ES-I3 (cell line): ENCODE measurements around the gene LOXL4.

Source experiments
- H3K36me3 ChIP-seq: 2 replicates; pipeline ENCODE4 v1.6.1; 2013; ENCODE audit warnings: mild to moderate bottlenecking, low read length, control low read depth, moderate library complexity; ENCODE audit not compliant: insufficient read depth
- H3K4me1 ChIP-seq: 2 replicates; pipeline ENCODE4 v1.6.1; 2013; ENCODE audit warnings: mild to moderate bottlenecking, control low read depth, low read length; ENCODE audit not compliant: insufficient read depth
- H3K9ac ChIP-seq: 2 replicates; pipeline ENCODE4 v1.6.1; 2013; ENCODE audit warnings: low read depth, mild to moderate bottlenecking, low read length, moderate library complexity
- H3K9me3 ChIP-seq: 2 replicates; pipeline ENCODE4 v1.6.1; 2013; ENCODE audit warnings: mild to moderate bottlenecking, low read length, moderate library complexity; ENCODE audit not compliant: control insufficient read depth, insufficient read depth

The LOXL4 gene

DNA sequence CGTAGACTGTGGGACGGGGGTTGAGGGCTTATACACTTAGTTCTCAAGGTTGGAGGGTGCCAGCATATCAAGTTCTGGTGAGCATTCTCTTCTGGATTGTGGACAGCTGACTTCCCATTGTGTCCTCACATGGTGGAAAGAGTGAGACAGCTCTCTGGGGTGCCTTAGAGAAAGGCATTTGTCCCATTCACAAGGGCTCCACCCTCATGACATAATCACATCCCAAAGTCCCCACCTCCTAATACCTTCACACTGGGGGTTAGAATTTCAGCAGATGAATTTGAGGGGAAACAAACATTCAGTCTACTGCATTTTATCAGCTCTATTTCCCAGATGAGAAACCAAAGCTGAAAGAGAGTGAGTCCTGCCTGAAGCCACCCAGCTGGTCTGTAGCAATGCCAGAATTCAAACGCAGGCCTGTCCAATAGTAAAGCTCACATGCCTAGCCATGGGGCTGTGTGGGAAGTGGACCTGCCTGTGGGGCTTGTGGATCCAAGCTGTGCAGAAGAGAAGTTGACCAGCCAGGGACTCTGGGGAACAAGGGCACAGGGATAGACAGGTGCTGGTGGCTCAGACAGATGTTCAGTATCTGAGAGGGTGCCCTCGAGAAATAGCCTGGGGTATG, 34.9 kb upstream of the LOXL4 start:
- H3K9me3 ChIP-seq = no peaks in the 10 kb centered on the region
- H3K9ac ChIP-seq = no peak overlapping the region
- H3K4me1 ChIP-seq = no peaks in the 10 kb centered on the region; the same call in 1 of the 2 replicates
- H3K36me3 ChIP-seq = no peaks in the 10 kb centered on the region

DNA sequence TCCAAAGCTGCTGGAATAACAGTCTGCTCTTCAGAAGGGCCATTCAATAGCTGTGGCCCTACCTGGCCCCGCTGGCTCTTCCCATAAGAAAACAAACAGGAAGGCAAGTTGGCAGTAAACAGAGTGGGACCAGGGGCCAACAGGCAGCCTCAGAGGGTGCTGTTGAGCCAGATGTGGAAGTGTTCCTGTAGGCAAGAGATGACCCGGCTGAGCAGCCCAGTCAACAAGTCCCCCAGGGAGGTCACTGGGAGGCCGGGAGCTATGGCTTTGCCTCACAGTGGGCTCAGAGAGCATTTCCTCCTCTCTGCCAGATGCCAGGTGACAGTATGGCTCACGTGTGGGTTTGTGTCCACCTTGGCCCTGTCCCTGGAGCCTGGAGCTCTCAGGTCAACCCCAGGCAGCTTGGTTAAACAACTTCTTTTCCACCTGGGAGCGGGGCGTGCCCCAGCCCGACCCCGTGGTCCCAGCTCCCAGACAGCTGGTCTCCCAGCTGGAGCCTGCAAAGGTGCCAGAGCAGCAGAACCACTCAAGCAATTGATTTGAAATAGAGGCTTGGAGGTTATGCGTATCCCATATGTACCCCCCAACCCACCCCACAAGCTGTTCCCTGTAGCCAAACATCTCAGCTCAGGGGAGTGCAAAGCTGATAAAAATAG, 33.8 kb upstream of the LOXL4 start:
- H3K9ac ChIP-seq = no peak overlapping the region
- no peaks in the 10 kb centered on the region for H3K9me3 ChIP-seq
- no peaks in the 10 kb centered on the region for H3K36me3 ChIP-seq
- H3K4me1 ChIP-seq = no peaks in the 10 kb centered on the region; the same call in 1 of the 2 replicates

DNA sequence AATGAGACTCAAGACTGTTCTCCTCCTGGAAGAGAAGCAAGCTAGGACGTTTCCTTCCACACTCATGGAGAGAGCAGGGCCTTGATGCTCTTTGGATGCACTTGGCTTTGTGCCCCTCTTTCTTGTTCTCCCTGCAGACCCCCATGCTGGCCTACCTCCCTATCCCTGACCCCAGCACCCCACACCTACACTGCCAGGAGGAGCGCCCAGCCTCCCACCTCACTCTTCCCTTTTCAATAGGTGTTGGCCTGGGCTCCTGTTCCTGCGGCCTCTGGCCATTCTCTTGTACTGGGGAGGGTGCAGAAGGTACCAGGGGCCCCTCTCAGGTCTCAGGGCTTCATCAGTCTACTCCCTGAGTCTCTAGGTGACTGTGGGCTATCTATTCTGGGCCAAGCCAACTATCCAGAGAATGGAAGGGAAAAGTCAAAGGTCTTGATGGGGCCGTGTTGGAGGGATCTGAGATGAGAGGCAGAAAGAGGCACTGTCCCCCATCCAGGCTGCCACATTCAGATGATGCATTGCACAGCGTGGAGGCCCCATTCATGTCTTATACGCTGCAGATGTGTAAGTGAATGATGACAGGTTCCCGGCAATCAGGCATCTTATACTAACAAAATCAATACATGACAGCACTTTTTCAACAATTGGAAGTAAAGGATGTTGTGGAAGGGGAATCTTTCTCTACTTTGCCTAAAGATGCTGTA, 32.7 kb upstream of the LOXL4 start:
- H3K9ac ChIP-seq = no peak overlapping the region
- H3K4me1 ChIP-seq = peaks cover 8% of the 10 kb centered on the region; the same call in 1 of the 2 replicates
- no peaks in the 10 kb centered on the region for H3K9me3 ChIP-seq
- no peaks in the 10 kb centered on the region for H3K36me3 ChIP-seq

DNA sequence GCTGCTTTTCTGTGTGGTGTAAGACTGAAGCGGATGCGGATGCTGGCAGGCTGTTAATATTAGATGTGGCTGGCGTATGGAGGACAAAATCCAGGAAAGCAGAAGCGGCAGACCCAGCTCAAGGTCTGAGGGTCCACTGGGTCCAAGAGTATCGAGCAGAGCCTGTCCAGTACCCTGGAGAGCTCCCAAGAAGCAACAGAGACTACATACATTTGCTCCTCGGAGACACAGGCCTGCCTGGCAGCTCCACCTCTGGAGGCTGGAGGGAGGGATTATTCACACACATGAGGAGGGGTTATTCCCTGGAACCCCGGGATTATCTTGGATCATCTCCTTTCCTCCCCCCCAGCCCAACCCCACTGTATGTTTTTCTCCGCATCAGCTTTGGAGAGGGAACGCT, 31.3 kb upstream of the LOXL4 start:
- H3K4me1 ChIP-seq = peaks cover 8% of the 10 kb centered on the region; the same call in 1 of the 2 replicates
- no peaks in the 10 kb centered on the region for H3K36me3 ChIP-seq
- no peak overlapping the region for H3K9ac ChIP-seq
- no peaks in the 10 kb centered on the region for H3K9me3 ChIP-seq

DNA sequence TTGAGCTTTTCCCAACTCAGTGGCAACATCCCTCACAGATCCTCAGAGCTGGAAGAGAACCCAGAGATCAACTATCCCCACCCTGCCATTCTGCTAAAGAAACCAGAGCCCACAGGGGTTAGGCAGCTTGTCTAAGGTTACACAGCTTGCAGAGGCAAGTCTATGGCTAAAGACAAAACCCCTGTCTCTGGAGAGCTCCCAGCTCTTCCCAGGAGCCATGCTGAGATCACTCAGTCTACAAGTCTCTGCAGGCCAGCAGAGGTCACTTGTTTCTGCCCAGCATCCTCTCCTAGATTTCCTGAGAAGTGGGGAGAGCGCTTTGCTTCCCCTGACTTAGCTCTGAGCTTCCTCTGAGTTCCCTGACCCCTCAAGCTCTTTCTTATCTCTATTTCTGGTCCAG, 28.5 kb upstream of the LOXL4 start:
- peaks cover 8% of the 10 kb centered on the region; the same call in 1 of the 2 replicates for H3K4me1 ChIP-seq
- no peaks in the 10 kb centered on the region for H3K9me3 ChIP-seq
- H3K36me3 ChIP-seq = no peaks in the 10 kb centered on the region
- H3K9ac ChIP-seq = no peak overlapping the region

DNA sequence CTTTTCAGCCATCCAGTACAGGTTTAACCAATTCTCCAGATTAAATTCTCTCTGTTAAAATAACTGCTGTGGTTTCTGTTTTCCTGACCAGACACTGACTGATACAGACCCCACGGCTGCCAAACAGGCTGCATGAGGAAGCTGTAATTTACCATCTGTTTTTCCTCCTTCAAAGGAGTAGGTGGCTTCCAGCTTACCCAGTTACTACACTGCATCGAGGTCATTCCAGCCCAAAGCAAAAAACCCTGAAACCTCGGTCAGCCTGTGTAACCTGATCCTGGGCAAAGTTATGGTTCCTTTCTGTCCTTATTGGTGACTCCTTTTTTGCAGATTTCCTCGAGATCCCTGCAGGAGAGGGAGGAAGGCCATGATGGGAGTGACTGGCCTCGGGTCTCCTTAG, 27.9 kb upstream of the LOXL4 start:
- no peaks in the 10 kb centered on the region for H3K9me3 ChIP-seq
- peaks cover 8% of the 10 kb centered on the region; the same call in 1 of the 2 replicates for H3K4me1 ChIP-seq
- H3K36me3 ChIP-seq = no peaks in the 10 kb centered on the region
- H3K9ac ChIP-seq = no peak overlapping the region

DNA sequence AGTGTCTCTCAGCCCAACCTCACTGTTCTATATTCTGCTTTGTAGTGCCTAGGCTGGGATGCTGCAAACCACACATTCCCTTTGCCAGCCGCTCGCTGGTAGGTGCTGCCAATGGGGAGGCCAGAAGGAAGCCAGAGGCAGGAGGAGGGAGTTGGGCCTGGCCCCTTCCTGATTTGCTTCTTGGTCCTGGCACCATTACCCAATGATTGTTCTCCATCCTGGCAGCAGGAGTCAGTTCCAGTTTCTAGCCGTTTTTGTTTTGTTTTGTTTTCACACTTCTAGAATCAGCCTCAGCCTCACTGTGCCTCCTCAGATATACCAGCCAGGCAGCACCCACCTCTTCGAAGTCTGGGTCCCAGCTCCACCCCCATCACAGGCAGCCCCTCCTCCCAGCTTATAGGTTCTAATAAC, 27.4 kb upstream of the LOXL4 start:
- Histone ChIP-seq H3K4me1 (peaks cover 8% of the 10 kb centered on the region; the same call in 1 of the 2 replicates), H3K36me3 (no peaks in the 10 kb centered on the region), H3K9me3 (no peaks in the 10 kb centered on the region), H3K9ac (no peak overlapping the region)

DNA sequence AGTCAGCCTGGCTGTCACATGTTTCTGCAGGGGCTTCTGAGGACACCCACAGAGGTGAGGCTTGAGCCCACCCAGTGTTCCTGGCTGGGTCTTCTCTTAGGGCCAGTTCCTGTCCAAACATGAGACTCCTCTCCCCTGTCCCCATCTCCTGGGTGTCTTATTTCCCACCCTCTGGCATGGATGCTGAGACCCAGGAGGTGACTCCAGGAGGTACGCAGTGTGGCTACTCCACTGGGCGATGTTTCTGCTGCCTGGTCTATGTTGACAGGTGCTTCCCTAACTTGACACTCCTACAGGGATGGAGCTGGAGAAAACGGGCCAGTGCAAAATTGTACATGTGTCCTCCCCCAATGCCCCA, 26.3 kb upstream of the LOXL4 start:
- H3K4me1 ChIP-seq = peaks cover 8% of the 10 kb centered on the region; the same call in 1 of the 2 replicates
- H3K9ac ChIP-seq = no peak overlapping the region
- no peaks in the 10 kb centered on the region for H3K9me3 ChIP-seq
- no peaks in the 10 kb centered on the region for H3K36me3 ChIP-seq

DNA sequence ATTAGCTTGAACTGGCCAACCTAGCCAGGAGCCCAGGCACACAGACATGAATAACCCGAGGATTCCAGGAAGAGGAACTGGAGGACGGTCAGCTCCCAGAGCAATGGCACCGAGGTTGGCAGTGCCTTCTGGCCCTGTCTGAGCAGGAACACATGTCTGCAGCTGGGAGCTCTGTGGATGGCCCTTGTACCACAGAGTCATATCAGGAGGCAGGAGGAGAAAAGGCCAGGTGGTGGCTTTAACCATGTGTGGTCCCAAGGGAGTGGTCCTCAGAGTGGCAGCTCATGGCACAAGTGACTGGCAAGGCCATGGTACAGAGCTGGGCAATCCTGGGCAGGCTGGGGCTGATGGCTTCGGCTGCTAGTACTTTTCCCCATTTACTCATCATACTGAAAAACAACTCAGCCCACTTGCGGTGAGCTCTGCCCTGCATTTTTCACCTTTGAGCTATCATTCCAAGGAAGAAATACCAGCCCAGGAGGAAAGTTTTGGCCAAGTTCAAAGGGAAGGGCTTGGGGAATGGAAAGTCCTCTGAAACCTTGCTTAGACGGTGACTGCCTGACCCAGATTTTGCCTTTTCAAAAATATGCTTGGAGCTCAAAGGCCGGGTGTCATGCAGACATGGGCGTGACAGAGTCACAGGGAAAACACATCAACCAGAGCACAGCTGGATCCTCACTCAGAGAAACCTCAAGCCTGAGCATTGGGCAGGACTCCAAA, 25.7 kb upstream of the LOXL4 start:
- Histone ChIP-seq H3K4me1 (peaks cover 8% of the 10 kb centered on the region; the same call in 1 of the 2 replicates), H3K9me3 (no peaks in the 10 kb centered on the region), H3K36me3 (no peaks in the 10 kb centered on the region), H3K9ac (no peak overlapping the region)

DNA sequence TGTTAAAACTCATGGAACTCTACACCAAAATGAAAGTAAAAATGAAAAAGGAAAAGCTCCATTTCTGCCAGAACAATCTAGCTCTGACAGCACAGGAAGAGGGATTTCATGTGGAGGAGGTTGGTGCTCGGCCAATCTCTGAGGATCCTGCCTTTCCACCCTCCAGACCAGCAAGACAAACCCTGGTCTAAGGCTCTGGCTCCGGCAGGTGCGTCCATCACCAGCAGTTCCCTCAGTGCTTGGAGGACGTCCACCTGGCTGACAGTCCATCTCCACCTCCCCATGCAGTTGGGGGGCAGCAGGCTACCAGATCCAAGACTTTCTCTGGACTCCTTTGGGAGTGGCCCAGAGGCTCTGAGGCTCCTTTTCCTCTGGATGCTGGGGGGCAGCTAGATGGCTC, 25.0 kb upstream of the LOXL4 start:
- Histone ChIP-seq H3K4me1 (peaks cover 8% of the 10 kb centered on the region; the same call in 1 of the 2 replicates), H3K9me3 (no peaks in the 10 kb centered on the region), H3K9ac (no peak overlapping the region), H3K36me3 (no peaks in the 10 kb centered on the region)

DNA sequence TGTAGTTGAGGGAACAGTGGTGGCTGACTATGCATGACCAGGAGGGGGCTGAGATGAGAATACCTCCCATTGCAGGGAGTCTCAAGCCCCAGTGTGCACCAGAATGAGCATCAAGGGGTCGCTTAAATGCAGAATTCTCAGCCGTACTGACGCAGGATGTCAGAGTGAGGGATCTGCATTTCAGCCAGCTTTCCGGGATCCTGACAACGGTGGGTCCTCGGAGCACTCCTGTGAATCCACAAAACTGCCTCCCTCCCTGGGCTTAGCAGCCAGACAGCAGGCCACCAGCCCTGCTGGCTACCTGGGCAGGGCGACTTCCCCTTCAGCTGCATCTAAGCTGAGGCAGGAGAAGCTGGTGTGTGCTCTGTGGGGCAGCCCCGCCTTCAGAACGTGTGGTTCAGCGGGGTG, 21.8 kb upstream of the LOXL4 start:
- Histone ChIP-seq H3K36me3 (no peaks in the 10 kb centered on the region), H3K9ac (no peak overlapping the region), H3K9me3 (no peaks in the 10 kb centered on the region), H3K4me1 (no peaks in the 10 kb centered on the region)

DNA sequence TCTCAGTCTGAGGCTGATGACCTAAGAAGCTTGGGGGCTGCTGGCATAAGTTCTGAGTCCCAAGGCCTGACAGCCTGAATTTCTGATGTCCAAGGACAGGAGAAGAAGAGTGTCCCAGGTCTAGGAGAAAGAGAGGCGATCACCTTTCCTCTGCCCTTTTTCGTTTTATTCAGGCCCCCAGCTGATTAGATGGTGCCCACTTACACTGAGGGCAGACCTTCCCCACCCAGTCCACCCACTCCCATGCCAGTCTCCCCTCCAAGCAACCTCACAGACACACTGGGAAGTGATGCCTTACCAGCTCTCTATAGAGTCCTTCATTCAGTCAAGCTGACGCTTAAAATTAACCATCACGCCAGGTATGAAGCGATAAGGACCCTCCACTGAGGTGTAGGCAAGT, 19.3 kb upstream of the LOXL4 start:
- Histone ChIP-seq H3K9me3 (no peaks in the 10 kb centered on the region), H3K4me1 (no peaks in the 10 kb centered on the region), H3K9ac (no peak overlapping the region), H3K36me3 (no peaks in the 10 kb centered on the region)

DNA sequence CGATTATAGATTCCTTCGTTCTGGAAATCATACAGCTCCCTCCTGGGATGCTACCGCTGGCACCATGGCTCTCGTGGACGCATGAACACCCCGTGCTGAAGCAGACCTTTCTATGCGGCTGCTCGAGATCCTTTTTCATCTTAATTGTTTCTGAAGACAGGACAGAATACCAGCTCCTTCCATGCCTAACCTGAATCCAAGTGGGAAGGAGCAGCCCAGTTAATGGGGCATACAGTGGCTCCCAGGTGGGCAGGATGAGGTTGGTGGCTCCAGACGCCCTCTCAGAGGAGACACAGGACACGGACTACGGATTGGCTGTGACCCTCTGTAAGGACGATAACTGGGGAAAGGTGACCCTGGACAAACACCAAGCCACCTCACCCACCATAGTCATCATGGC, 18.4 kb upstream of the LOXL4 start:
- Histone ChIP-seq H3K9me3 (no peaks in the 10 kb centered on the region), H3K9ac (no peak overlapping the region), H3K36me3 (no peaks in the 10 kb centered on the region), H3K4me1 (no peaks in the 10 kb centered on the region)

DNA sequence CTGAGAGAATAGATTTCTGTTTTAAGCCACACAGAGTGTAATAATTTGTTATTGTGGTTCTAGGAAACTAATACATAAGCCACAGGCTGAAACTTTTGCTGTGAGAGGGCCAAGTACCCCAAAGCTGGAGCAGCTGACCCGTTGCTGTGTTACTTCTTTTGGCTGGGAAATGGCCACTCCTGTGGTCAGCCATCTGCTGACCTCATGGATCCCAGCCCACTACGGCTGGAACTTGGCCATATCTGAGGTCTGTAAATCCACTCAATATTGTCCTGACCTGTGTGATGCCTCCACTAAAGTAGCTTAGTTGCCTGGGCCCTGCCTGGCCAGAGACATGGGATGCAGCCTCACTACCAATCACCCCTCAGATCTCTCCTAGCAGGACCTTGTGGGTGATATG, 17.4 kb upstream of the LOXL4 start:
- no peak overlapping the region for H3K9ac ChIP-seq
- no peaks in the 10 kb centered on the region for H3K9me3 ChIP-seq
- H3K36me3 ChIP-seq = no peaks in the 10 kb centered on the region
- no peaks in the 10 kb centered on the region for H3K4me1 ChIP-seq
